ENCODE measurements around the gene GPR146. TPM values are rescaled to one million over a fixed set of nuclear protein-coding genes. Genes with fewer than 3 reads are reported as not detected.

The GPR146 gene
- total RNA-seq, 1 experiment from 2014 or later = 2.9 TPM

GRCh38 chr7:1079546-1079945 lies 35.2 kb downstream of the GPR146 start:
- H3K4me3 ChIP-seq (ENCODE audit: low read depth in 2 of 2, low read length in 2 of 2) = no peak overlapping the region
- in situ Hi-C loops (cut with HindIII; ENCODE audit: low pct_unique_long_range_greater_than_20kb, low sequenced_read_pairs) = no loop called here
- ATAC-seq (no peak), DNase-seq (ENCODE audit: low read depth, low spot score) (no peak)
- TF ChIP-seq POLR2AphosphoS5 (IDR thresholded peaks at IDR 0.05; ENCODE audit: low read depth, low read length) (no peak), REST (IDR thresholded peaks at IDR 0.05; ENCODE audit: insufficient read depth in 1 of 2, low read depth in 2 of 2, low read length in 1 of 2) (no peak), TCF7L2 (IDR thresholded peaks at IDR 0.05; ENCODE audit: low read depth, low read length) (no peak), SIN3A (IDR thresholded peaks at IDR 0.05; ENCODE audit: borderline replicate concordance, insufficient read depth, low read depth, low read length) (no peak)
- TF ChIP-seq, protein P1, sequence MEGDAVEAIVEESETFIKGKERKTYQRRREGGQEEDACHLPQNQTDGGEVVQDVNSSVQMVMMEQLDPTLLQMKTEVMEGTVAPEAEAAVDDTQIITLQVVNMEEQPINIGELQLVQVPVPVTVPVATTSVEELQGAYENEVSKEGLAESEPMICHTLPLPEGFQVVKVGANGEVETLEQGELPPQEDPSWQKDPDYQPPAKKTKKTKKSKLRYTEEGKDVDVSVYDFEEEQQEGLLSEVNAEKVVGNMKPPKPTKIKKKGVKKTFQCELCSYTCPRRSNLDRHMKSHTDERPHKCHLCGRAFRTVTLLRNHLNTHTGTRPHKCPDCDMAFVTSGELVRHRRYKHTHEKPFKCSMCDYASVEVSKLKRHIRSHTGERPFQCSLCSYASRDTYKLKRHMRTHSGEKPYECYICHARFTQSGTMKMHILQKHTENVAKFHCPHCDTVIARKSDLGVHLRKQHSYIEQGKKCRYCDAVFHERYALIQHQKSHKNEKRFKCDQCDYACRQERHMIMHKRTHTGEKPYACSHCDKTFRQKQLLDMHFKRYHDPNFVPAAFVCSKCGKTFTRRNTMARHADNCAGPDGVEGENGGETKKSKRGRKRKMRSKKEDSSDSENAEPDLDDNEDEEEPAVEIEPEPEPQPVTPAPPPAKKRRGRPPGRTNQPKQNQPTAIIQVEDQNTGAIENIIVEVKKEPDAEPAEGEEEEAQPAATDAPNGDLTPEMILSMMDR (IDR thresholded peaks at IDR 0.05) = no peak
- ChIA-PET CTCF (interaction anchor here (0.7 kb wide), 1 partner anchor 106 kb away, joined by 3 read pairs; no protein-coding TSS in a partner anchor), POLR2A (interaction anchor here (0.6 kb wide), 1 partner anchor 14 kb away, joined by 3 read pairs; no protein-coding TSS in a partner anchor)
- no peaks in the 10 kb centered on the region for H3K36me3 ChIP-seq (ENCODE audit: control insufficient read depth, insufficient read depth, low read length)
- intact Hi-C loops (cut with micrococcal nuclease; ENCODE audit: unreplicated experiment) = no loop called here
- no peak overlapping the region for H3K27ac ChIP-seq (ENCODE audit: low read length)
- no peaks in the 10 kb centered on the region for H3K9me3 ChIP-seq (ENCODE audit: control insufficient read depth, insufficient read depth, low read depth, low read length)
- no peaks in the 10 kb centered on the region for H3K27me3 ChIP-seq (ENCODE audit: control insufficient read depth, insufficient read depth, low read length)
- BruUV-seq (replicated peaks) = no TSS peak
- peaks cover 26% of the 10 kb centered on the region for H3K4me1 ChIP-seq (ENCODE audit: control insufficient read depth, insufficient read depth, low read length)

- TF ChIP-seq, protein P1 (IDR thresholded peaks at IDR 0.05) = no peak
- TF ChIP-seq TCF7L2 (IDR thresholded peaks at IDR 0.05; ENCODE audit: low read depth, low read length) = no peak
- no peak for TF ChIP-seq POLR2AphosphoS5 (IDR thresholded peaks at IDR 0.05; ENCODE audit: low read depth, low read length)
- ChIA-PET CTCF (interaction anchor here (0.8 kb wide), 1 partner anchor 15 kb away, joined by 3 read pairs; no protein-coding TSS in a partner anchor), POLR2A (no interaction called here)
- intact Hi-C loops (cut with micrococcal nuclease; ENCODE audit: unreplicated experiment) (no loop called here), in situ Hi-C loops (cut with HindIII; ENCODE audit: low pct_unique_long_range_greater_than_20kb, low sequenced_read_pairs) (no loop called here)
- DNase-seq (ENCODE audit: low read depth, low spot score) (no peak), ATAC-seq (no peak)
- no peak overlapping the region for H3K27ac ChIP-seq (ENCODE audit: low read length)
- H3K4me3 ChIP-seq (ENCODE audit: low read depth in 2 of 2, low read length in 2 of 2) = no peak overlapping the region
- no peaks in the 10 kb centered on the region for H3K36me3 ChIP-seq (ENCODE audit: control insufficient read depth, insufficient read depth, low read length)
- BruUV-seq (replicated peaks) = no TSS peak
- H3K4me1 ChIP-seq (ENCODE audit: control insufficient read depth, insufficient read depth, low read length) = peaks cover 26% of the 10 kb centered on the region
- no peaks in the 10 kb centered on the region for H3K9me3 ChIP-seq (ENCODE audit: control insufficient read depth, insufficient read depth, low read depth, low read length)
- no peaks in the 10 kb centered on the region for H3K27me3 ChIP-seq (ENCODE audit: control insufficient read depth, insufficient read depth, low read length)
Measured at GRCh38 chr7:1080252-1080920, 36.0 kb downstream of the GPR146 start.

Data from Panc1 (cell line).